Psoas muscle (tissue), 8 donors: ENCODE results near the gene XRN2. TPM values are rescaled to one million over a fixed set of nuclear protein-coding genes. Genes with fewer than 3 reads are reported as not detected.
A peak's percentile ranks its signal among the peaks of the same experiment; 100 is the strongest.

Experiments
- ATAC-seq, 4 donors: fragments of 200-7000 bp; cut with Tn5 transposase; one replicate each; pipeline ENCODE4 v1.9.1; 2020; ENCODE audit warnings: moderate library complexity in 3 of 4, mild to moderate bottlenecking in 2 of 4
- DNase-seq, 2 donors: peaks; one replicate each; pipeline ENCODE4 v3.0.0-alpha.2; 2020
- H3K27ac ChIP-seq: fragments of 200-600 bp; one replicate; pipeline ENCODE4 v1.8.0; 2022
- H3K27me3 ChIP-seq, 3 donors: fragments of 200-600 bp in 1 of 3; one replicate each; pipeline versions ENCODE4 v1.6.1 to v1.8.0; 2013 to 2022; ENCODE audit warnings: low read length in 2 of 3, mild to moderate bottlenecking in 2 of 3, moderate library complexity in 1 of 3; ENCODE audit not compliant: insufficient read depth in 3 of 3
- H3K36me3 ChIP-seq, 2 donors: fragments of 200-600 bp in 1 of 2; one replicate each; pipeline versions ENCODE4 v1.6.1 to v1.8.0; 2013 to 2022; ENCODE audit warnings: low read depth in 1 of 2, mild to moderate bottlenecking in 1 of 2, moderate library complexity in 1 of 2; ENCODE audit not compliant: insufficient read depth in 1 of 2
- H3K4me1 ChIP-seq: fragments of 200-600 bp; one replicate; pipeline ENCODE4 v1.8.0; 2022
- H3K4me3 ChIP-seq: fragments of 200-600 bp; one replicate; pipeline ENCODE4 v1.8.0; 2022; ENCODE audit warnings: mild to moderate bottlenecking
- H3K9me3 ChIP-seq: fragments of 200-600 bp; one replicate; pipeline ENCODE4 v1.8.0; 2022
- CTCF ChIP-seq: fragments of 200-600 bp; IDR thresholded peaks from one replicate; pipeline ENCODE4 v1.8.0; 2022; ENCODE audit warnings: antibody characterized with exemption
- WGBS, 3 donors: extraction: QIAGEN DNeasy Blood & Tissue Kit; methylation state at CpG; one replicate each; pipeline versions ENCODE4 v1.1.6 to v1.1.7; 2013; 5-methylcytosine and 5-hydroxymethylcytosine counted together
- intact Hi-C, 2 donors: fragments of 100-400 bp; cut with DNase I; formaldehyde crosslinking; loops; one replicate each; pipeline versions ENCODE4 v1.11.0 to v1.14.2; 2022
- polyA plus RNA-seq, 3 donors: library from polyadenylated mRNA; stranded (reverse); fragments of 200-250 nt; gene quantifications; one replicate each; pipeline ENCODE4 v1.2.3, GENCODE V29; 2013
- total RNA-seq, 4 donors: library from RNA; stranded (reverse); fragmentation: NEBNext Ultra II Directional in 2 of 4; extraction: Animal tissue kit (Norgen Biotek cat#: 25700) in 2 of 4; gene quantifications; one replicate each; pipeline versions ENCODE4 v1.2.1 to v1.2.4, GENCODE V29; 2021 to 2023
- donor health status: healthy with polysubstance abuse.
- donor health status: DM: no; HTN: no; CAD: no; lungs with moderate emphysema.
- donor health status: Bipolar disorder and iron deficiency.
- donor health status: healthy.
- donor health status: DM: yes; HTN: yes; CAD: no.
- donor health status: DM: no; HTN: no; CAD: no.
- donor health status: DM: no; HTN: no; CAD: no.
- donor health status: DM: yes; HTN: yes; CAD: no.

XRN2 gene
- total and polyA plus RNA-seq, 7 donors, result 25.1 to 48.3 (median 41.0) TPM

GRCh38 chr20:21289651-21290050, 13.5 kb upstream of the XRN2 start:
- no peak for TF ChIP-seq CTCF
- H3K27ac ChIP-seq, result no peak overlapping the region
- H3K27me3 ChIP-seq, result peaks cover 0 to 25% (median 0%) of the 10 kb centered on the region in 3 donors
- no peaks in the 10 kb centered on the region for H3K9me3 ChIP-seq
- H3K4me1 ChIP-seq, result no peaks in the 10 kb centered on the region
- no peak for ATAC-seq
- no peaks in the 10 kb centered on the region for H3K36me3 ChIP-seq
- no peak overlapping the region for H3K4me3 ChIP-seq
- intact Hi-C loops, result no loop called here
- no peak for DNase-seq
- WGBS, 3 donors, result 39 to 42% (median 41%) methylated on average over 2 of the region's 2 CpGs

- H3K9me3 ChIP-seq, result no peaks in the 10 kb centered on the region
- H3K4me1 ChIP-seq, result no peaks in the 10 kb centered on the region
- DNase-seq (no peak), ATAC-seq (no peak)
- H3K4me3 ChIP-seq, result no peak overlapping the region
- 76 to 90% (median 83%) methylated on average over 2 of the region's 2 CpGs for WGBS, 3 donors
- no peaks in the 10 kb centered on the region for H3K36me3 ChIP-seq
- intact Hi-C loops, result no loop called here
- no peak for TF ChIP-seq CTCF
- H3K27ac ChIP-seq, result no peak overlapping the region
- H3K27me3 ChIP-seq, result peaks cover 0 to 18% (median 0%) of the 10 kb centered on the region in 3 donors
These were observed 12.1 kb upstream of the XRN2 start for GRCh38 chr20:21291026-21291425.

GRCh38 chr20:21294755-21295154, 8.4 kb upstream of the XRN2 start:
- 62 to 77% (median 65%) methylated on average over 5 of the region's 5 CpGs for WGBS, 3 donors
- DNase-seq (no peak), ATAC-seq (no peak)
- H3K27me3 ChIP-seq, result peaks cover 0 to 4% (median 0%) of the 10 kb centered on the region in 3 donors
- no peak for TF ChIP-seq CTCF
- intact Hi-C loops, result no loop called here
- H3K4me3 ChIP-seq, result no peak overlapping the region
- no peak overlapping the region for H3K27ac ChIP-seq
- no peaks in the 10 kb centered on the region for H3K9me3 ChIP-seq
- no peaks in the 10 kb centered on the region for H3K36me3 ChIP-seq
- H3K4me1 ChIP-seq, result no peaks in the 10 kb centered on the region

GRCh38 chr20:21301940-21302663, 1.0 kb upstream of the XRN2 start:
- H3K27ac ChIP-seq, result peak overlapping the region; percentile 98
- DNase-seq (no peak), ATAC-seq (no peak)
- H3K36me3 ChIP-seq, result peaks cover 0 to 3% of the 10 kb centered on the region in 2 donors
- intact Hi-C loops, result no loop called here
- 55 to 57% (median 56%) methylated on average over 9 of the region's 9 CpGs for WGBS, 3 donors
- no peaks in the 10 kb centered on the region for H3K9me3 ChIP-seq
- TF ChIP-seq CTCF, result no peak
- H3K4me1 ChIP-seq, result peaks cover 13% of the 10 kb centered on the region
- no peaks in the 10 kb centered on the region for H3K27me3 ChIP-seq
- H3K4me3 ChIP-seq, result peak overlapping the region; percentile 94

GRCh38 chr20:21302664-21303060, 469 bp upstream of the XRN2 start:
- 4 to 6% (median 5%) methylated on average over 12 of the region's 12 CpGs for WGBS, 3 donors
- ATAC-seq (peak; percentile 55 to 69 (median 62)), DNase-seq (no peak)
- H3K36me3 ChIP-seq, result peaks cover 0 to 3% of the 10 kb centered on the region in 2 donors
- TF ChIP-seq CTCF, result no peak
- H3K27ac ChIP-seq, result peak overlapping the region; percentile 98
- H3K9me3 ChIP-seq, result no peaks in the 10 kb centered on the region
- H3K4me3 ChIP-seq, result peak overlapping the region; percentile 94
- intact Hi-C loops, result no loop called here
- H3K27me3 ChIP-seq, result no peaks in the 10 kb centered on the region
- peaks cover 13% of the 10 kb centered on the region for H3K4me1 ChIP-seq
